Fibroblast of the aortic adventitia (primary cell): ENCODE data around the gene CNFN. TPM values are rescaled to one million over a fixed set of nuclear protein-coding genes. Genes with fewer than 3 reads are reported as not detected.

Experiments used
- DNase-seq: peaks from one replicate; pipeline ENCODE4 v3.0.0-alpha.2; 2010; ENCODE audit warnings: low read depth
- H3K4me3 ChIP-seq: 2 replicates; pipeline ENCODE4 v1.5.1; 2011; ENCODE audit warnings: low read depth, mild to moderate bottlenecking, control low read depth, low read length, moderate library complexity
- CTCF ChIP-seq: IDR thresholded peaks from 2 replicates; pipeline ENCODE4 v1.5.1; 2011; ENCODE audit warnings: mild to moderate bottlenecking, low read length, control low read depth, inconsistent platforms; ENCODE audit not compliant: insufficient read depth
- total RNA-seq: library from RNA; depleted of rRNA; stranded (reverse); fragments of >200 nt; gene quantifications from 2 replicates; pipeline ENCODE4 v1.2.3, GENCODE V29; 2012; ENCODE audit warnings: low replicate concordance

The CNFN gene
- total RNA-seq, 1 donor, result not detected

- no peak overlapping the region for H3K4me3 ChIP-seq
- no peak for TF ChIP-seq CTCF
- DNase-seq, result no peak
Measured at GRCh38 chr19:42362891-42363440, 27.1 kb downstream of the CNFN start.

GRCh38 chr19:42362342-42362741 is 27.8 kb downstream of the CNFN start:
- DNase-seq, result no peak
- TF ChIP-seq CTCF, result no peak
- H3K4me3 ChIP-seq, result no peak overlapping the region

GRCh38 chr19:42361545-42361910 is 28.6 kb downstream of the CNFN start:
- no peak overlapping the region for H3K4me3 ChIP-seq
- DNase-seq, result no peak
- TF ChIP-seq CTCF, result no peak

- DNase-seq, result peak; percentile 76
- H3K4me3 ChIP-seq, result no peak overlapping the region
- TF ChIP-seq CTCF, result no peak
Measured at GRCh38 chr19:42360787-42361544, 29.1 kb downstream of the CNFN start.

GRCh38 chr19:42357290-42357689 is 32.8 kb downstream of the CNFN start:
- no peak for DNase-seq
- no peak overlapping the region for H3K4me3 ChIP-seq
- TF ChIP-seq CTCF, result no peak

GRCh38 chr19:42356686-42357085 is 33.4 kb downstream of the CNFN start:
- TF ChIP-seq CTCF, result no peak
- H3K4me3 ChIP-seq, result no peak overlapping the region
- no peak for DNase-seq
